DMS114 treated with DMSO at 0.1 percent for 48 hours (cell line): ENCODE data around the gene TBC1D5.

Experiments used
- DNase-seq: peaks from one replicate; lab custom pipeline; 2025; ENCODE audit not compliant: unreplicated experiment; lab: John Stamatoyannopoulos, UW

TBC1D5 gene

DNA sequence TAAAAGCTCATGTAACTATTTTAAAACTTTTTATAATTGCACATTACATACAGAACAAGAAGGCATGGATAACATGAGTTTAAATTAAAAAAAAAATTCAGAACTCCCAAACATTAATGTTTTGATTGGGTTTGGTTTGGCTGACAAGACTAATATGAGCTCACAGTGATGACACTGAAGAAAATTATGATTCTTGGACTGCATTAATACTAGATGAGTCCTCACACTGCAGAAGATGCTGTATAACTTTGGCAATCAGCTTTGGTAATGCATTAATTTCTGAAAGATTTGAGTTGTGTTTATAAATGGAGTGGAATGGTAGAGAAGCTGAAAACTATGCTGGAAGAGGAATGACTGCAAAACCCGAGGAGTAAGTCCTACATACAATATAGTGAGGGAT, 498.8 kb downstream of the TBC1D5 start:
- no peak for DNase-seq

DNA sequence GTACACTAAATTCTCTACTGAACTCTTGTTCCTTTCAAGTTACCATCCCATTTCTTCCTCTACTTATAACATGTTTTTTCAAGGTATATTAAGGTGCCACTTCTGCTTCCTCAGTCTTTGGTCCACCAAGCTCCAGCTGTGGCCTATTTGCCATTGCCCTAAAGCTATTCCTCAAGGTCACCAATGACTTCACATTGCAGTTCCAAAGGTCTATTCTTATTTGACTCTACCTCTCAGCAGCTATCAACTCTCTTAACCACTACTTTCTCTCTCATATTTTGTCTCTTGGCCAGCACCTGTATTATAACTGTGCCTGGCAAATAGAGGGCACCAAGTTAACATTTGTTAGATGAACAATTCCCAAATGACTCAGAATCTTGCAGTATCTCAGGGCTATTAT, 503.0 kb downstream of the TBC1D5 start:
- no peak for DNase-seq

DNA sequence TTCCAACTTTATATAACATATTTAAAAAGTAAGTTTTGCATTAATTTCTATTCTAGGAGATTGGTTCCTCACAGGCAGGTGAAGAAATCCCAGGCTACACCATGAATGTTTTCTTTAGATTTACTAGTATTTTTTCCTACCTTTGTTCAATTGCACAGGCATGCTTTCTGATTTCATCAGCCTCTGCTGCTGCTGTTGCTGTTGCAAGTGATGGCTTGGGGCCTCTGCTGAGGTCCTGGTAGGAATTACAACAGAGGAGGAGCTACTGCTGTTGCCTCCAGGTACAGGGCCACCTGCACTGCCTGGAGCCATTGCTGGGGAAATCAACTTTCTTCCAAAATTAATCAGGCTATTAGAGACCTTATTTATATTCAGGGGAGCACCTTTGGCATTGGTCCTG, 504.4 kb downstream of the TBC1D5 start:
- no peak for DNase-seq

DNA sequence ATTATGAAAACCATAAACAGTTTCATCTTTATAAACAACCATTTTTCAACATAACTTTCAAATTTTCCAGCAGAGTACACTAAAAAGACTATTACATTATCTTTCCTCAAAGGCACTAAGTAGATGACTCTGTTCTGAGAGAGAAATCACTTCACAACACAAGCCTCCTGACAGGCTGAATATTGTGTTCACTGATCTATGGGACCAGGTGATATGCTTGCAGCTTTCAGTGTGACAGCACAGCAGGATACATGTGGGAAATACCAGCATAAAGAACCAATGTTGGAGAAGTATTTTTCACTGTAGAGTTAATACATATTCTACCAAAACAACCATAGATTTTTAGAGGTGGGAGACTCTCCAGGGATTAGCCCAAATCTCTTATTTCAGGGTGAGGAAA, 507.1 kb downstream of the TBC1D5 start:
- DNase-seq = no peak

DNA sequence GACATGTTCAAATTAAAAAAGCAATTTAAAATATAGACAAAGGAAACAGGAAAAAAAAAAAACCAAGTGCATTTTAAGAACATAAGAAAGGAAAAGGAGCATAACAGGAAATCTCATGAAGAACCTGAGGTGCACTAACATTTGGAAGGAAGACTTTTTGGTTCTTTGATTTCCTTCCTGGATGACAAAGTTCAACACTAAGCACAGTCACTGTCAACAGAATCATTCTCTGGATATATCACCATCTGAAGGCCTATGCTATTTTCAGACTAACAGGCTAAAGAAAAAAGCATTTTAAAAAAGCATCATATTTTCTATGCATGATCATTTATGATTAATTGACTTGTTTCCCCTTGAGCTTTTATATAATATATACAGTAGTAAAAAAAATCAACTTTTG, 508.0 kb downstream of the TBC1D5 start:
- DNase-seq = no peak

DNA sequence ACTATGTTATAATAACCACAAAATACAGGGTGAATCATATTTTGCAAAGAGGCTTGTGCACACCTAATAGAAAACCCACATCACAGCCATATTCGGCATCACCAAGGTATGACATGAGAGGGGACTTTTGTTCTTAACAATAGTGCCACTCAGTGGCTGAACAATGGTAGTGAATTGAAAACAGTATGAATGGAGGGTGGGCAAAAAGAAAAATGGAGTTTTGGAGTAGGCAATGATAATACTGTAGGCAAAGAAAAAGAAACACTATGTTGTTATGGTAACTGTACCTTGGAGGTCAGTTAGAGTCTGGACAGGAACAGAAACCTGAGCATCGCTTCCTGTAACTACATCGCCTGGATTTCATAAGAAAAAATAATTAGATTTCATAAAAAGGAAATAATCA, 509.0 kb downstream of the TBC1D5 start:
- peak; percentile 63 for DNase-seq

DNA sequence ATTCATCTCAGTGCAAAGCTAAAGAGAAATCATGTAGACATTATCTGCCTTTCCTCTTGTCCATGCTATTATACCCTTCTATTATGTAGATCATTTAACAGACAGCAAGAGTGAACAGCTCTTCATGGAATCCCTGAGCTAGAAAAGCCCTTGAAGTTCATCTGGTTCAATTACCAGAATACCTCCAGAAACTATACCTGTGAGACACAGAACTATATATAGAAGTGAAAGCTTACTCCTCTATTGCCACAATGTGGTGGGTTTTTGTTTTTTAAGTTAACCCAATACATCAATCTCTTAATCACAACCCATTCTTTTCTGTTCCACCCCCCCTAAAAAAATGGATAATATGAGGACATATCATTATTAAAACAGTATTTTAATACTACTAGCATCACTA, 510.0 kb downstream of the TBC1D5 start:
- no peak for DNase-seq

DNA sequence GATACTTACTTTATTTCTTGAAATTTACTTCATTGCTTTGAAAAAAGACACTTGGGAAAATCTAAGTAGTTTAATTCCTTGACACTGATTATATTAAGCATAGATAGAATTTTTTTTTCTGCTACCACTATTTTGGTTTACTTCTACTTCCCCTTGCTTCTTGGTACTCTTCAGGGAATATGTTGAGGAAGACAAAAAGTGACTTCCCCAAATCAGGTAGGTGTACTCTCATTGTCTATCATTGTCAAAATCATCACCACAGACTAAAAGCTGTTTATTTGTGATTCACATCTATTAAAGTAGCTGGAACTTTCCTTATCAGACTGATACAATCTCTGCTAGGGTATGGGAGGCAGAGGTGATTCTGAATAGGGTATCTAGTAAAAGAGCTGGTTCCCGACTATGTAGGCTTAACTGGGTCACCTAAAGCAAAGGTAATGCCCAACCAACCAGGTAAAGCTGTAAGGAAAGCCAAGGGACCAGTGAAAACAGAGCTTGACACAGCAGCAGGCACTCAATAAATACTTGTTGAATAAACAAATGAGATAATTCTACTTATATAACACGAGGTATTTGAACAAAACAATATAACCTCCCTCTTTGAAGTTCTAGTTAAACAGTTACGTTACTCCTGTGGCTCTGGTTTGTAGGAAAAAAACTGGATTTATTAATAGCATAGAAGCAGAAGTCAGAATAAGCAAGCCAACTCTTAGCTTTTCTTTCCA, 510.7 kb downstream of the TBC1D5 start:
- DNase-seq = no peak

DNA sequence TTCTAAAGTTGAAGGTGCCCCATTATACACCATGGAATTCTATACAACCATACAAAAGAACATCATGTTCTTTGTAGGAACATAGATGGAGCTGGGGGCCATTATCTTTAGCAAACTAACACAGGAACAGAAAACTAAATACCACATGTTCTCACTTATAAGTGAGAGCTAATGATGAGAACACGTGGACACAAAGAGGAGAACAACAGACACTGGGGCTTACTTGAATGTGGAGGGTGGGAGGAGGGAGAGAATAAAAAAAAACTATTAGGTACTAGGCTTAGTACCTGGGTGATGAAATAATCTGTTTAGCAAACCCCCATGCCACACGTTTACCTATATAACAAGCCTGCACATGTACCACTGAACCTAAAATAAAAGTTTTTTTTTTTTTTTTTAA, 515.0 kb downstream of the TBC1D5 start:
- no peak for DNase-seq

DNA sequence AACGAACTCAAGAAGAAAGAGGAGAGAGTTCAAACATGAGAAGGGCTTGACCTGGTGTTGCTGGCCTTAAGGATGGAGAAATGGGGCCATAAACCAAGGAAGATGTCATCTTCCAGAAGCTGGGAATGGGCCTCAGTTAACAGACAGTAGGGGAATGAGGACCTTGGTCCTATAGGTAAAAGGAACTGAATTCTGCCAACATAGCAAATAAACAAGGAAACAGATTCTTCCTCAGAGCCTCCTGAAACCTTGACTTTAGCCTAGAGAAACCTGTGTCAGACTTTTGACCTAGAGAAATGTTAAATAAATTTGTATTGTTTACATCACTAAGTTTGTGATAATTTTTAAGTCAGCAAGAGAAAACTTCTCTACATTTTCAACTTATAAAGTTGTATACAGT, 520.9 kb downstream of the TBC1D5 start:
- no peak for DNase-seq

DNA sequence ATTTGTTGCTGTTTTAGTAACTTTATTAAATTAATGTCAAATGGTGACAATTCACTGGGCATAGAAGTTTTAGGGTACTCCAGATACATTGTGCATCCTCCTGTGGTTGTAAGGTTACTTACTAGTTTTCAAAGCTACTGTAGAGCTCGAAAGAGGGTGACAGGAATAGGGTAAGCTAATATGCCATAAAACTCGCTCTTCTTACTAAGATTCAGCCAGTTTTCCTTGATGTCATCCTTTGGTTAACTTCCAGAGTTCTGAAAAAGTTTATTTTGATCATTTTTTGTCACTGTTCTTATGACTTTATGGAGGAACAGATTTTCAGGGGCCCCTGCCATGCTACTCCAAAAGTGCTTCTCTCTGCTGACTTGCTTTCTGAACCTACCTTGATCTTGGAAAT, 522.8 kb downstream of the TBC1D5 start:
- DNase-seq = no peak

DNA sequence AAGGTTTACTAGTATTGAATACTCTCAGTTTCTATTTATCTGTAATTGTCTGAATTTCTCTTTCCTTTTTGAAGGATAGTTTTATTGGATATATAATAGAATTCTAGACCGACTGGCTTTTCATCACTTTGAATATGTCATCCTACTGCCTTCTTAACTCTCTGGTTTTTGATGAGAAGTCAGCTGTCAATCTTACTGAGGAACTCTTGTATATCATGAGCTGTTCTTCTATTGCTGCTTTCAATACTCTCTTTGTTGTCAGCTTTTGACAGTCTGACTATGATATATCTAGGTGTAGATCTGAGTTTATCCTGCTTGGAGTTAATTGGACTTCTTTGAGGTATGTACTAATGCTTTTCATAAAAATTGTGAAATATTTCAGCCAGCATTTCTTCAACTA, 523.8 kb downstream of the TBC1D5 start:
- DNase-seq = no peak

DNA sequence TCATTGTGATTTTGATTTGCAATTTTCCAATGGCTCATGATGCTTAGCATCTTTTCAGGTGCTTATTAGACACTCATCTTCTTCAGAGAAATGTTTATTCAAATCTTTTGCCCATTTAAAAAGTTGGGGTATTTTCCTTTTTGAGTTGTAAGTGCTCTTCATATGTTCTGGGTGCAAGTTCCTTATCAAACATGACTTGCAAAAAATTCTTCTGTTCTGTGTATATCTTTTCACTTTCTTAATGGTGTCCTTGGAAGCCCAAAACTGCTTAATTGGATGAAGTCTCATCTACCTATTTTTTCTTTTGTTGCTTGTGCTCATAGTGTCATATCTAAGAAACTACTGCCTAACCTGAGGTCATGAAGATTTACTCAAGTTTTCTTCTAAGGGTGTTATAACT, 524.8 kb downstream of the TBC1D5 start:
- DNase-seq = no peak

DNA sequence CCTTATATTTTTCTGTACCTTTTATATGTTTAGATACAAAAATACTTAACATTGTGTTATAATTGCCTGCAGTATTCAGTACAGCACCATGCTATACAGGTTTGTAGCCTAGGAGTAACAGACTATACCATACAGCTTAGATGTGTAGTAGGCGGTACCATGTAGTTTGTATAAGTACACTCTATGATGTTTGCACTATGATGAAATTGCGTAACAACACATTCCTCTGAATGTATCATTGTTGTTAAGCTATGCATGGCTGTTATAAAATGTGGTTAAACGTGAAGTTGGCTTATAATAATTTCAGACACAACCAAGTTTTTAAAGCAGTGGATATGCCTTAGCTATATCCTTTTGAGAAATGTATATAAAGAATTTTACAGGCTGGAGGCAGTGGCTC, 529.3 kb downstream of the TBC1D5 start:
- no peak for DNase-seq

DNA sequence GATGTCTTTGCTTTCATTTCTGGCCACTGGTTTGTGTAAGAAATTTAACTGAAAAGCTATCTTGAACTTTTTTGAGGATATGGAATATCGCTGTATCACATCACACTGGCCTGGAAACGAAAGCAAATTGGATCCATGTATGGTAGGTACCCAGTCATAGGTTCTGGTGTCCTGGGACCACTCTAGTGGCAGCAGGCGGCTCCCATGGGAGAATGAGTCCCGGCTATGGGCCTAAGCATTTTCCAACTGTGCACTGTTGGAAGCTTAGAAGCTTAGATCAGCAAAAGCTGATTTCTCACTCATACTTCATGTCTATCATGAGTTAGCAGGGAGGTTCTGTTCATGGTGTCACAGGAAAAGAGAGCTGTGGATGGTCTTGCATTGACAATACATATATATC, 534.5 kb downstream of the TBC1D5 start:
- DNase-seq = no peak

DNA sequence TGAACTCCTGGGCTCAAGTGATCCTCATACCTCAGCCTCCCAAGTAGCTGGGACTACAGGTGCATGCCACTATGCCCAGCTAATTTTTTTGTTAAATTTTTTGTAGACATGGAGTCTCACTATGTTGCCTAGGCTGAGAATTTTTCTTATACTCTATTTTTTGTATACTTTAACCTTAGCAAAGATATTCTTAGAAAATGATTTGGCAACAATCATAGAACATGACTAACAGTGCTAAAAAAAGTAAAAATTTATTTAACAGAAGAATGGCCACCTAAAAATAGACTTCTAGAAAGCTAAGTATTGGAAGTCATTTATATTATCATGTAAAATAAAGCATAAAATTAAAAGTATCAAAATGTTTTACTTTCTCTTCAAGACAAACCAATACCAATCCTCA, 535.4 kb downstream of the TBC1D5 start:
- DNase-seq = no peak

DNA sequence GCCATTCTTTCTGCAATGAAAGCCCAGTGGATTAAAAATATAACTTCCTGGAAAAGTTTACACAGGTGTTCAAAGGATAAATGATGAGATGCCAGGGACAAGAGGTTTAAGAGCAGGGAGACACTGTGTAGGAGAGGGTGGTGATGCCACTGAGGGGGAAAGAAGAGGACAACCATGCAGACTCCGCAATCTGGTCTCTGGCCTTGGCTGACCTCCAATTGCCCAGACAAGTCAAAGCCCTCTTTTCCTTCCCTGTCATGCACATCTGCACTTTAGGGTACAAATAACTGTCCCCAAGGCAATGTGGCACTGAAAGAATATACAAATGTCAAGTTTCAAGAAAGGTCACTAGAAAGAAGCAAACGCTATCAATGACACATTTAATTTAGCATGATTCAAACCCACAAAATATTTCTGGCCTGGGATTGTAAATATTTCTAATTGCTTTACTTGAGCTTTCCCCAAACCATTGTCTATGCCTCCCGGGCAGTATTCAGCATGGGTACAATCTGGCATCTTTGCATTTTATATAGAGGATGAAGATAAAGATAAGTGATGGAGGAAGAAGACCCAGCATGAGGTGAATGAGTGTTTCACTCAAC, 538.3 kb downstream of the TBC1D5 start:
- DNase-seq = no peak

DNA sequence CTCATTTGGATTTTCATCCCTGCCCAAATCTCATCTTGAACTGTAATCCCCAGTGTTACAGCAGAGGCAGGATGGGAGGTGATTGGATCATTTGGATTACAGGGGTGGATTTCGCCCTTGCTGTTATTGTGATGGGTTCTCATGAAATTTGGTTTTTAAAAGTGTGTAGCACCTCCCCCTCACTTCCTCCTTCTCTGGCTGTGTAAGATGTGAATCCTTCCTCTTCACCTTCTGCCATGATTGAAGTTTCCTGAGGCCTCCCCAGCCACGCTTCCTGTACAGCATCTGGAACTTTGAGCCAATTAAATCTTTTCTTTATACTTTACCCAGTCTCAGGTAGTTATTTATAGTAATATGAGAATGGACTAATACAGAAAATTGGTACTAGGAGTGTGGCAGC, 540.9 kb downstream of the TBC1D5 start:
- no peak for DNase-seq

DNA sequence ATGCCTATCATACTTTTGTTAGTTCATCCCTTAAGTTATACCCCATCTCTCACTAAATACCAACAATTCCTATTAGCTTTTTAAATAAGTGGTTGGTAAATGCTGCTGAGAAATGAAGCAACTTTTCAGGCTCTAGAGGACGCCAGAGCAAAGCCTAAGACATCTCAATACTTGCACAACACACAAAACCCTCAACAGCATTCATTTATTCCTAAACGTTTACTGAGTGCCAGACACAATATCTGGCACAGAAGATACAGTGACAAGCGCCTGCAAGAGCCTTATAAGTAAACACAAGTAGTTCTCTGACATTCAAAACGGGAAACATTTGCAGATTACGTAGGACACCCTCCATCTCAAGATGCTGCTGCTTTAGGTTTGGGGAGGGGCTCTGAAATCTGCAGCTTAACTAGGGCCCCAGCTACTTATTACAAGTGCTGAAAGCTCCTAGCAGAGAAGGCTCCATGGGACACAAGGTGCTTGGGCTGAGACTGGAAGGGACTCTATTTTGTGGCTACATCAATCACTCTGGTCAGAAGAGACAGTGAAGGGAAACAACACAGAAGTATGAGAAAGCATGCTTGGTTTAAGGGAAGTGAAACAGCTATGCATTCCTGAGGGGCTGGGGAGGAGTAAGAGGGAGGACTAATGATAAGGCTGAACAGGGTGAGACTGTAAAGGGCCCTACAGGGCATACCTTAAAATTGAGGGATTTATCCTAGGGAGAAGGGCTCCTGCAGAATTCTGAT, 546.4 kb downstream of the TBC1D5 start:
- no peak for DNase-seq

DNA sequence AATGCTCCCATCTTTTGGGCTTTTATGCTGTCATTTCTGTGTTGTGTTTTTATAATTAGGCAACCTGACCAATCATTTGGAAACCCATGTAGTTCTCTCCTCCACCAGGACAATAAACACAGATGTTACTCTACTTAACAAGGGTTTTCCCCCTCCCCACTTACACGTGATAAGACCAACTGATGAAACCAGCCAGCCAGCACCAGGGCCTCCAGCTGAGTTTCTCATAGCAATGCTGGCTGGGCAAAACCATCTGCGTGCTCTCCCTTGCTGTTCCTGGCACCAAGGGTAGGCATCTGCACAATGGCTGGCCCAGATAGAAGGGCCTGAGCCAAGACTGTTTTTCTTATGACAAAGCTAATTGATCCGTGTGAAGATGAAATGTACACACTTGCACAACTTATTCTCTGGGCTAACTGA, 547.2 kb downstream of the TBC1D5 start:
- no peak for DNase-seq

DNA sequence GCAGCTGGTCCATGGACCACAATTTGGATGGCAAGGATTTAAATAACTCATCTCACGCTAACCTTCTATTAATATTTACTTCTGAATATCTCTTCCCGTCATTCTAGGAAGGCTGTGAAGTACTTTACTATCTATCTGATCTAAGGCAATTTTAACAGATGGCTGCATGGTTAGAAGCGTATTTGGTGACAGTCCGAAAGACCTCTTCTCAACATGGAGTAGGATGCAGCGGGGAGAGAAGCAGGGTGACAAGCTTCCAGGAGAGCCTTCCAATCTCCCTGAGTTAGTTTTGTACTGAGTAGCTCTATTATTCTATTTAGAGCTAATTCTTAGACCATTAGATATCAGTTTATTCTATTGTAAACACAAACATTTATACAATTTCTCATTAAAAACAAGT, 548.3 kb downstream of the TBC1D5 start:
- no peak for DNase-seq

DNA sequence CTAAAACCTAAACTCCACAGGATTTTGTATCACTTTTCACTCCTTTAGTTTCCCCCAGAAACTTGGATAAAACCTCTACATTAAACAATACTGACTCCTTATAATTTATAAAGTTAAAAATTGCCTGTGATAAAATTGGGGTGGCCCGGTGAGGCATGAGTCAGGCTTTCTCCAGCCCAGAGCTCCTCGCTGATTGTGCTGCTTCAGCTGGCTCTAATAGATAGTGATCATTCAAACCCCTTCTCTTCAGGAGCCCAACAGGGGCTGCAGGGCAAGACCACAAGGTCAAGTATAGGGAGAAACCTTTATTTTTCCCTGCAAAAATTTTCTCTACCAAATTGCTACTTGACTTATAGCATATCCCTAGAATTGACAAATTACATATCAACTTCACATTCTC, 549.4 kb downstream of the TBC1D5 start:
- DNase-seq = no peak
